ENCODE data around the gene PACRG.

The PACRG gene

DNA sequence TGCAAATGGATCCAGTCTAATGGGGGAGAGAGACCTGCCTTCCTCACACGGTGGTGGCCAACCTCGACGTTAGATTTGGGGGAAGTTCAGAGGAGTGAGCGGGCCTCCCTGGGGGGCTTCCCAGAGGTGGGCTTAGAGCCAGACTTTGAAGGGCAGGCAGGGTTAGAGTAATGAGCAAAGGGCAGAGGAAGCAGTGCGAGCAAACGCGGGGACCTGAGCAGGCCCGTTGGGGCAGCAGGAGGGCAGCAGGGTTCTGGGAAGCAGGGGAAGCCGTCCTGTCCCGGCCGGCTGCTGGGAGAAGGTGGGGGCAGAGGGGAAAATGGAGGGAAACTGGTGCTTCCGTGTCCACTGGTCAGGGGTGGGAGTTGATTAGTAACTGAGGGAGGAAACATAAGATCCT, 474.1 kb downstream of the PACRG start:
- TF ChIP-seq POLR2AphosphoS5 (IDR thresholded peaks at IDR 0.05; ENCODE audit: low read depth, low read length) (no peak), TAF1 (IDR thresholded peaks at IDR 0.05; ENCODE audit: borderline replicate concordance, insufficient read depth, low read length) (no peak), FOXP2 (optimal IDR thresholded peaks at IDR 0.05; ENCODE audit: borderline replicate concordance, extremely low read depth, extremely low read length, insufficient read depth) (no peak), SIN3A (IDR thresholded peaks at IDR 0.05; ENCODE audit: borderline replicate concordance, insufficient read depth, low read length) (no peak)
- TF ChIP-seq, protein P1, sequence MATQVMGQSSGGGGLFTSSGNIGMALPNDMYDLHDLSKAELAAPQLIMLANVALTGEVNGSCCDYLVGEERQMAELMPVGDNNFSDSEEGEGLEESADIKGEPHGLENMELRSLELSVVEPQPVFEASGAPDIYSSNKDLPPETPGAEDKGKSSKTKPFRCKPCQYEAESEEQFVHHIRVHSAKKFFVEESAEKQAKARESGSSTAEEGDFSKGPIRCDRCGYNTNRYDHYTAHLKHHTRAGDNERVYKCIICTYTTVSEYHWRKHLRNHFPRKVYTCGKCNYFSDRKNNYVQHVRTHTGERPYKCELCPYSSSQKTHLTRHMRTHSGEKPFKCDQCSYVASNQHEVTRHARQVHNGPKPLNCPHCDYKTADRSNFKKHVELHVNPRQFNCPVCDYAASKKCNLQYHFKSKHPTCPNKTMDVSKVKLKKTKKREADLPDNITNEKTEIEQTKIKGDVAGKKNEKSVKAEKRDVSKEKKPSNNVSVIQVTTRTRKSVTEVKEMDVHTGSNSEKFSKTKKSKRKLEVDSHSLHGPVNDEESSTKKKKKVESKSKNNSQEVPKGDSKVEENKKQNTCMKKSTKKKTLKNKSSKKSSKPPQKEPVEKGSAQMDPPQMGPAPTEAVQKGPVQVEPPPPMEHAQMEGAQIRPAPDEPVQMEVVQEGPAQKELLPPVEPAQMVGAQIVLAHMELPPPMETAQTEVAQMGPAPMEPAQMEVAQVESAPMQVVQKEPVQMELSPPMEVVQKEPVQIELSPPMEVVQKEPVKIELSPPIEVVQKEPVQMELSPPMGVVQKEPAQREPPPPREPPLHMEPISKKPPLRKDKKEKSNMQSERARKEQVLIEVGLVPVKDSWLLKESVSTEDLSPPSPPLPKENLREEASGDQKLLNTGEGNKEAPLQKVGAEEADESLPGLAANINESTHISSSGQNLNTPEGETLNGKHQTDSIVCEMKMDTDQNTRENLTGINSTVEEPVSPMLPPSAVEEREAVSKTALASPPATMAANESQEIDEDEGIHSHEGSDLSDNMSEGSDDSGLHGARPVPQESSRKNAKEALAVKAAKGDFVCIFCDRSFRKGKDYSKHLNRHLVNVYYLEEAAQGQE (IDR thresholded peaks at IDR 0.05; ENCODE audit: insufficient read depth in 1 of 2, low read depth in 2 of 2, low read length in 2 of 2) = no peak

DNA sequence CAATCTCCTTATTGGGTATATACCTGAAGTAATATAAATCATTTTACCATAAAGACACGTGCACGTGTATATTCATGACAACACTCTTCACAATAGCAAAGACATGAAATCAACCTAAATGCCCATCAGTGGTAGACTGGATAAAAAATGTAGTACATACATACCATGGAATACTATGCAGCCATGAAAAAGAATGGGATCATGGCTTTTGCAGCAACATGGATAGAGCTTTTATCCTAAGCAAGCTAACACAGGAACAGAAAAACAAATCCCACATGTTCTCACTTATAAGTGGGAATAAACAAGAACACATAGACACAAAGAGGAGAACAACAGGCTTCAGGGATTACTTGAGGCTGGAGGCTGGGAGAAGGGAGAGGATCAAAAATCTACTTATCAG, 478.4 kb downstream of the PACRG start:
- TF ChIP-seq POLR2AphosphoS5 (IDR thresholded peaks at IDR 0.05; ENCODE audit: low read depth, low read length) (no peak), FOXP2 (optimal IDR thresholded peaks at IDR 0.05; ENCODE audit: borderline replicate concordance, extremely low read depth, extremely low read length, insufficient read depth) (no peak), TAF1 (IDR thresholded peaks at IDR 0.05; ENCODE audit: borderline replicate concordance, insufficient read depth, low read length) (no peak), SIN3A (IDR thresholded peaks at IDR 0.05; ENCODE audit: borderline replicate concordance, insufficient read depth, low read length) (no peak)
- TF ChIP-seq, protein P1 (IDR thresholded peaks at IDR 0.05; ENCODE audit: insufficient read depth in 1 of 2, low read depth in 2 of 2, low read length in 2 of 2) = no peak

DNA sequence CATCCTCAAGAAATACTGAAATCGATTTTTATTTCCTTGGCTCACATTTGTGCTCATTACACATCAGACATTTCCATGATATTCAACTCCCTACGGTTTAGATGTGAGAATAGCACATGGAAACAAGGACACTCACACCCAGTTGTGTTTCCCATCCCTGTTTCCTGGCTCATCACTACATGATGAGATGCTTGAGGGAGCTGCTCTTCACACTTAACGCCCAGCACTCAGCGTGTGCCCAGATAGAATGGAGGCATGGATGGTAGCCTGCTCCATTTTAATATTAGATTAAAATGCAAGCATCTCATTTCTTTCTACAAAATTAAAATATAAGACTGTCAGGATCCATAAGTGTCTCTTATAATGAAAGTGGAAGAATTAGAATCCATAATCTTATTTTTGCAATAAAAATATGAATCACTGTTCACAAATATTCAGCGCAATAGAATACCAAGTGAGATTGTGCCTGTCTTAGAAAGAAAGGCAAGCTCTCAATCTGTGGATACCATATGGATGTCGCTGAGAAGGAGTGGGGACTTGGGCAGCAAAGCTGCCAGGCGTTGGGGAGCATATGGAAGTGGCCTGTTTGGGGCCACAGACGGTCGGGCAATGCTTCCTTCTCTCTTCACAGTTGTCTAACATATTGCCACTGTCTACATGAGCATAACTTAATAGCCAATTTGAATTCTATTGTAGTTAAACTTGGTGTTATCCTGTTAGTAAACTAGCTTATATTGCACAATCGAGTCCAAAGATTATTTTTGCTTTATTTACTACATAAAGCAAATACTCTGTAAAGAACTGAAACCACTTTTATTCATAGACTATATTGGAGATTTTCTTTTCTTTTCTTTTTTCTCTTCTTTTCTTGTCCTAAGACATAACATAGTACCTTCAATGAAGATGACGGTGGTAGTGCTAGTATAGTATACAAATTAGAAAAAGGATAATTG, 479.9 kb downstream of the PACRG start:
- TF ChIP-seq FOXP2 (optimal IDR thresholded peaks at IDR 0.05; ENCODE audit: borderline replicate concordance, extremely low read depth, extremely low read length, insufficient read depth) (no peak), TAF1 (IDR thresholded peaks at IDR 0.05; ENCODE audit: borderline replicate concordance, insufficient read depth, low read length) (no peak), SIN3A (IDR thresholded peaks at IDR 0.05; ENCODE audit: borderline replicate concordance, insufficient read depth, low read length) (no peak), POLR2AphosphoS5 (IDR thresholded peaks at IDR 0.05; ENCODE audit: low read depth, low read length) (no peak)
- TF ChIP-seq, protein P1 (IDR thresholded peaks at IDR 0.05; ENCODE audit: insufficient read depth in 1 of 2, low read depth in 2 of 2, low read length in 2 of 2) = no peak

DNA sequence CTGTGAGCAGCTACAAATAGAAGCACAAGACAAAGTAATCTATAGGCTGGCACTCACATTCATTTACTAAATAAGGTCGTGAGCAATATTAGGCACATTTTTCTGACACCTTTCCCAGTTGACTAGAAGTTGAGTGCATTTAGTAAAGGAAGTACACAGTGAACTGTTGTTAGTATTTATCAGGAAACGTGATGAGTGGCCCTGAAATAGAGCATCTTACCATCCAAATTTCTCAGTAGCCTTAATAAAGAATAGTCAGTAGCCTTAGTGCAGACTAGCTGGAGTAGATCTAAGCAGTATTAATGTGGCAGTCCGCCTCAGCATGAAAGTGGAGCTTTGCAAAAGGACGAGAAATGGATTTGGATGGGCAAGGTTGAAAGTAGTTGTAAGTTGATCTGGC, 481.2 kb downstream of the PACRG start:
- no peak for TF ChIP-seq FOXP2 (optimal IDR thresholded peaks at IDR 0.05; ENCODE audit: borderline replicate concordance, extremely low read depth, extremely low read length, insufficient read depth)
- TF ChIP-seq, protein P1 (IDR thresholded peaks at IDR 0.05; ENCODE audit: insufficient read depth in 1 of 2, low read depth in 2 of 2, low read length in 2 of 2) = no peak
- no peak for TF ChIP-seq TAF1 (IDR thresholded peaks at IDR 0.05; ENCODE audit: borderline replicate concordance, insufficient read depth, low read length)
- no peak for TF ChIP-seq SIN3A (IDR thresholded peaks at IDR 0.05; ENCODE audit: borderline replicate concordance, insufficient read depth, low read length)
- TF ChIP-seq POLR2AphosphoS5 (IDR thresholded peaks at IDR 0.05; ENCODE audit: low read depth, low read length) = no peak
